ENCODE data around the gene NXPH3.
"Not testable (repeated sequence)": the region's sequence is repeated elsewhere in the genome, so short reads cannot be mapped to it uniquely, and the experiment has no call there.

Gene NXPH3

GRCh38 chr17:49554694-49555494, 20.8 kb upstream of the NXPH3 start:
- DNase-seq (ENCODE audit: low read depth in 2 of 2): no peak

GRCh38 chr17:49555495-49556222, 20.0 kb upstream of the NXPH3 start:
- DNase-seq (ENCODE audit: low read depth in 2 of 2): no peak

GRCh38 chr17:49556223-49556943, 19.3 kb upstream of the NXPH3 start:
- peak; percentile 65 to 69 for DNase-seq (ENCODE audit: low read depth in 2 of 2)

- DNase-seq (ENCODE audit: low read depth in 2 of 2): no peak
Observed at GRCh38 chr17:49557312-49558024, 18.2 kb upstream of the NXPH3 start.

DNA sequence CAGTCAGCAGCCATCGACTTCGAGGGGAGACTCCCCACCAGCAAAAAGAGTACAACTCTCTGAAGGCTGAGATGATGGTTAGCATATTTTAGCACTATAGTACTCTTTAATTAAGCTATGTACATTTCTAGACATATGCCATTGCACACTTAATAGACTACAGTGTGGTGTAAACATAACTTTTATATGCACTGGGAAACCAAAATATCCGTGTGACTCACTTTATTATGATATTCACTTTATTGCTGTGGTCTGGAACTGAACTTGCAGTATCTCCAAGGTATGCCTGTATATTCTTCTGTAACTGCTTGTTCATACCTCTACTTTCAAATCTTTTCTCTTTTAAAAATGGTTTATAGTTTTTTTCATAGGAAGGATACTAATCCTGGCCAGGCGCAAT, 11.0 kb upstream of the NXPH3 start:
- no peak for DNase-seq (ENCODE audit: low read depth in 2 of 2)

DNA sequence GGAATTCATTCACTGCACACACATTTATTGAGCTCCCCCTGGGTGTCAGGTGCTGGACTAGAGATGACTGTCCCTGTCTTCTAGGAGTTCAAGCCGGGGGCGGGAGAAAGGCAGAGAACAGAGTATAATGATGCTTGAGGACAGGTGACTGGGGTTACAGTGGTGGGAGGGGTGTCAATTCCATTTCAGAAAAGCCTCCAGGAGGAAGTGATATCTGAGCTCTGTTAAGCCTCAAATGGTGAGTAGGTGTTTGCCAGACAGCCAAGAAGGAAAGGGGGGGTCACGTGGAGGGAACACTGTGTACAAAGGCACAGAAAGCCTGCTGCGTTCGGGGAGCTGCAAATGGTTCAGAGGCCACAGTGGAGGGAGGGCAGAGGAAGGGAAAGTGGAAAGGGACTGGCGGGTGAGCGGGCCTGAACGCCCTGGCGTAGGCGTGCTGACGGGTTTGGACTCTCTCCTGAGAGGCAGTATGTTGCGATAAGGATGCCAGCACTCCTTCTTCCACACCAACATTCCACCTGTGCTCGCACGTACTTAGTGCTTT, 9.7 kb upstream of the NXPH3 start:
- no peak for DNase-seq (ENCODE audit: low read depth in 2 of 2)

GRCh38 chr17:49566668-49567071, 9.0 kb upstream of the NXPH3 start:
- DNase-seq (ENCODE audit: low read depth in 2 of 2): no peak

DNA sequence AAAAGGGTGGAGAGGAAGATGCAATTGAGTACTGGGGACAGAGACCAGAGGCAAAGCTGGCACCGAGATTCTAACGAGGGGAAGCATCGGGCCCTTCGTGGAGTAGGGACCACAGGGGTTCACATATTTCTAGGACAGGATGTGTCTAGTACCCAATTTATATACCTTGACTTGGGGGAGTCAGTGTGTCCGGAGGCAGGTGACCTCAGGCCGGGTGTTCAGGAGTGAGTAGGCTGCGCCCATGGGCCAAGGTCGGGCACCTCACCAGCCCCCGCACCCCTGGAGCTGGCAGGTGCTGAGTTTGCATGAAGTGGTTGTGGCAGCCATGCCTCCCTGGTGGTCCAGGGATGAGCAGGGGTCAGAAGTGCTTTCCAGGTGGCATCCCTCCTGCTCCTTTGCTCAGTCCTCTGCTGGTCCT, 8.6 kb upstream of the NXPH3 start:
- no peak for DNase-seq (ENCODE audit: low read depth in 2 of 2)

GRCh38 chr17:49567871-49568694, 7.6 kb upstream of the NXPH3 start:
- DNase-seq (ENCODE audit: low read depth in 2 of 2): peak; percentile 65 to 70

GRCh38 chr17:49568695-49569047, 7.0 kb upstream of the NXPH3 start:
- not testable (repeated sequence) for DNase-seq (ENCODE audit: low read depth in 2 of 2)

GRCh38 chr17:49570540-49571242, 5.0 kb upstream of the NXPH3 start:
- no peak for DNase-seq (ENCODE audit: low read depth in 2 of 2)

DNA sequence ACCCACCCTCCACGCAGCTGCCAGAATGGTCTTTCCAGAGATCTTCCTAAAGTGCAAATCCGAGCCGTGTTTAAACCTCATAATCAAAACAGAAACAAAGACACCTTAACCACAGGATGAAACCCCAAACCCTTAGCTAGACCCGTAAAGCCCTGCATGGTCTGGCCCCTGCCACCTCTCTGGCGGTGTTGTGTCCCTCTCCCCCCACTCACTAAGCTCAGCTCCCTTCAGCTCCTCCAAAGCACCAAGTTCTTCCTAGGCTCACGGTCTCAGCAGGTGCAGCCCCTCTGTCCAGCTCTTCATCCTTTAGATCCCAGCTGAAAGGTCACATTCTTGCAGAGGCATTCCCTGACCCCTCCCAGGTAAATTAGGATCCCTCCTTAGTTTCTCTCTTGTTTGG, 4.4 kb upstream of the NXPH3 start:
- no peak for DNase-seq (ENCODE audit: low read depth in 2 of 2)

DNA sequence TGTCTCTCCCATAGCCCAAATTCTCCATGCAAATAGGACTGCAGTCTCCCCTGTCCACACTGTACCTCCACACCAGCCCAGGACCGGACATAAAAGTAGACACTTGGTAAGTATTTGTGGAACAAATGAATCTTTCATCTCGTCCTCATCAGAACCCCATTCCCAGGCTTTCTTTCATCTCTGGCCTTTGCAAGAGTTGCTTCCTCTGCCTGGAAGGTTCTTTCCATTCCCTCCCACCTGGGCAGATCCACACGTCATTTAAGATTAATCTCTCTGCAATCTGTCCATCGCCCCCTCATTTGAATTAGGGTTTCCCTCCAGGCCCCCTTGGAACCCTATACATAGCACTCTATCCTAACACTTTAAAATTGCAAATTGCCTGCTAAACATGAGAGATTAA, 3.9 kb upstream of the NXPH3 start:
- DNase-seq (ENCODE audit: low read depth in 2 of 2): no peak

- no peak for DNase-seq (ENCODE audit: low read depth in 2 of 2)
Observed at GRCh38 chr17:49572226-49572625, 3.4 kb upstream of the NXPH3 start.

GRCh38 chr17:49572806-49573420, 2.8 kb upstream of the NXPH3 start:
- no peak for DNase-seq (ENCODE audit: low read depth in 2 of 2)

GRCh38 chr17:49573510-49574322, 2.0 kb upstream of the NXPH3 start:
- no peak for DNase-seq (ENCODE audit: low read depth in 2 of 2)

DNA sequence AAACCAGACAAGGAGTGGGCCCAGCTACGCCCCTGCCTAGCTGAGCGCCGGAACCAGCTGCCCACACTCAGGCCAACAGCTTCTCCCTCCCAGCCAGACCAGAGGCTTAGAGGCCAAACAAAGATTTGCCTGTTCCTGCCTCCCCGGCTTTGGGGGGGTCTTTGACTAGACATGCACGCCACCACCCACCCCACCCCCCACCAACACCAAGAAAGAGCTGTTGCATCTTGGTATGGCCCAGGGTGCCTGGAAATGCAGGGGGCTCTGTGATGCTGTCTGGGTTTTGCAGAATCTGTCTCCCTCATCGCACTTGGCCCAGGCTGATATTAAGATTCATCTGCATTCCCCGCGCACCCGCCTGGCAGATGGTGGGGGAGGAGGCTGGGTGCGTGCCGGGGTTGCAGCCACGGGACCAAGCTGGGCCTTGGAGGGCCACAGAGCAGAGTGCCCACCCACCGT, 1.3 kb upstream of the NXPH3 start:
- DNase-seq (ENCODE audit: low read depth in 2 of 2): no peak

DNA sequence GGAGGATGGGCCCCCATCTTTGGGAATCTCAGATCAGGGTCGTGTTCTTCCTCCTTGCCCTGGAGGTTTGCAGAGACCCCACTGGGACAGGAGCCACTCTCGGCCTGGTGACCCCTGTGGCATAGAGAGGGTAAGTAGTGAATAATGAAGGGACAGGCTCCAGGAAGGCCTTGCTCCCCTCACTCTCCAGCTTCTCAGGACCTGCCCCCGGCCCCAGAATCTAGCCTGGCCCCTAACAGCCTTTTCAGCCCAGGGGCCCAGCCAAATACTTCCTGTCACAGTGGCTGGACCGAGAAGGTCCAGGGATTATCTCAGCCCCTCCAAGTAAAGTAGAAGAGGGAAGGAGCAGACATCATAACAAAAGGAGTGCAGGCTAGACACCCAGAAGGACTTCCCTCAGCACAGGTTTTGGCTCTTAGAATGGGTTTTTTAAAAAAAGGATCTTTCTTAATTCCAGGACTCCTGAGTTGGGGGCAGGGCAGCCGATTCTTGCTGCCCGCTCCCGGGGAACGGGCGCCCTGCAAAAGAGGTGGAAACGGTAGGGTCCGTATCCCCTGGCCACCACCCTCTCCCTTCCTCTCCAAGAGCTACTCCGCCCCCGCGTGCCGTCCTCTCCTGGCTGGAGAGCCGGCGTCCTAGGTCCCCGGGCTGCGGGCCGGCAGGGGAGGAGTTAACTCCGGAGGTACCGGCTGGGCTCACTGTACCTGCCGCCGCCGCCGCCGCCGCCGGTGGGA, 559 bp upstream of the NXPH3 start:
- DNase-seq (ENCODE audit: low read depth in 2 of 2): no peak
